OCI-LY1 (cell line): Measurements from ENCODE around the gene LRRC32.

ENCODE experiments used
- CTCF ChIP-seq: fragments of 200-600 bp; sonication (generic), shearing (Covaris generic); IDR thresholded peaks from 2 replicates; pipeline ENCODE4 v1.5.1; 2017; ENCODE audit warnings: mild to moderate bottlenecking, antibody characterized with exemption, low read length, moderate library complexity, mixed read lengths
- EZH2 ChIP-seq: fragments of 200-600 bp; sonication (generic), shearing (Covaris generic); IDR thresholded peaks from 2 replicates; pipeline ENCODE4 v1.8.0; 2017; ENCODE audit warnings: borderline replicate concordance, mixed run types, mild to moderate bottlenecking, antibody characterized with exemption, low read length, moderate library complexity, mixed read lengths

GRCh38 chr11:76659672-76660532 is 10.6 kb downstream of the LRRC32 start:
- TF ChIP-seq CTCF (no peak), EZH2 (no peak)
